ENCODE measurements around the gene GRIN2D.

The GRIN2D gene

DNA sequence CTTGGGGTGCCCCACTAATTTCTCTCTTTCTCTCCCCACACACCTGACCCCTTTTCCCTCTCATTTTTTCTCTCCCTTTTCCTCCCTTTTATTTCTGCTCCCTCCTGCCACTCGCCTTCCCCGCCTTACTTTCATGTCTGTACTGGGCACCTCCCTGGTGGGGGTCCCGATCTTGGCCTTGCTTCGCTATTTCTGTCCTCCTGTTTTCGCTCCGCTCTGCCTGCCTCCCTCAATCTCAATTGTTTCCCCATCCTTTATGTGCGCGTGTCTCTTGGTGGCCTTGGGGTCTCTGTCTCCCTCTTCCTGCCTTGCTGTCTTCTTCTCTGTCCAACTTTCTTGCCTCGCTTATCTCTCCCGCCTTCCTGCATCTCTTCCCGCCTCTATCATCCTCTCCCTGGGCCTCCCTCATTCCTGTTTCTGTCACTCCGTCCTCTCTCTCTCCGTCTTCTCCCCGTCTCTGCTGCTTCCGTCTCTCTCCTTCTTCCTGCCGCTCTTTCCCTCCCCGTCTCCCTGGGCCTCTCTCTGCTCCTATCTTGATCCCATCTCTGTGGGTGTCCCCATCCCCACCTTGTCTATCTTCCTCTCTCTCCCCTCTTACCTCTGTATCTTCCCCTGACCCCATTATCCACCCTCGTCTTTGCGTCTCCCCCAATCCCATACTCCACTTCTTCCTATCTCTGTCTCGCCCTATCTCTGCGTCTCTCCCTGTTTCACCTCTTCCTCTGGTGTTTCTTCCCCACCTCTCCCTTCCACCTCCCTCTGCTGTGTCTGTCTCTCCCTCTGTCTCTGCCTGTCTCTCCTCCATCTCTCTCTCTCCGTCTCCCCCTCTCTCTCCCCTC, 4.0 kb downstream of the GRIN2D start:
- no peak for DNase-seq (ENCODE audit: low read depth in 2 of 2)

DNA sequence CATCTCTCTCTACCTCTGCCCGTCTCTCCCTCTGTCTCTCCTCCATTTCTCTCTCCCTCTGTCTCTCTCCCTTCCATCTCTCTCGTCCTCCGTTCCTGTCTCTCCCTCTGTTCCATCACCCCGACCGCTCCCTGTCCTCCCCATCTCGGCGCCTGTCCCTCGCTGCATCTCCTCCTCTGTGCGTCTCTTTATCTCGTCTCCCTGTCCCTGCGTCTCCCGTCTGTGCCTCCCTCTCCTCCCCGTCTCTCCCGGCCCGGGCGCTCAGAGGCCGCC, 4.6 kb downstream of the GRIN2D start:
- DNase-seq (ENCODE audit: low read depth in 2 of 2): no peak

DNA sequence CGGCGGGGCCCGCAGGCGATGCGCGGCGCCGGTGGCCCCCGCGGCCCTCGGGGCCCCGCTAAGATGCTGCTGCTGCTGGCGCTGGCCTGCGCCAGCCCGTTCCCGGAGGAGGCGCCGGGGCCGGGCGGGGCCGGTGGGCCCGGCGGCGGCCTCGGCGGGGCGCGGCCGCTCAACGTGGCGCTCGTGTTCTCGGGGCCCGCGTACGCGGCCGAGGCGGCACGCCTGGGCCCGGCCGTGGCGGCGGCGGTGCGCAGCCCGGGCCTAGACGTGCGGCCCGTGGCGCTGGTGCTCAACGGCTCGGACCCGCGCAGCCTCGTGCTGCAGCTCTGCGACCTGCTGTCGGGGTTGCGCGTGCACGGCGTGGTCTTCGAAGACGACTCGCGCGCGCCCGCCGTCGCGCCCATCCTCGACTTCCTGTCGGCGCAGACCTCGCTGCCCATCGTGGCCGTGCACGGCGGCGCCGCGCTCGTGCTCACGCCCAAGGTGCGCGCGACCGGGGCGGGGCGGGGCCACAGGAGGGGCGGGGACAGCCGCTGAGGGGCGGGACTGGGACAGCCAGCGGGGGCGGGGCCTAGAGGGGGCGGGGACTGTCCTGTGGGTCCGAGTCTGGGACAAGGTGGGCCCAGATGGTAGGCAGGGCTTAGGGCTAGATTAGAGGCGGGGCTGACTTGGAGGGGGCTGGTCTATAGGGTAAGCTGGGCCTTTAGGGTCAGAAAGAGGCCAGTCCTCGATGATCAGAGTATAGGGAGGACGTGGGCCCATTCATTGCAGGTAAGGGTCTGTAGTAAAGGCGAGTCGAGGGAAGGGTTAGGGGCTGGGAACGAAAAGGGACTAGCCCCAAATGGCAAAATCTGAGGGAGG, 5.1 kb downstream of the GRIN2D start:
- peak; percentile 63 to 76 for DNase-seq (ENCODE audit: low read depth in 2 of 2)

DNA sequence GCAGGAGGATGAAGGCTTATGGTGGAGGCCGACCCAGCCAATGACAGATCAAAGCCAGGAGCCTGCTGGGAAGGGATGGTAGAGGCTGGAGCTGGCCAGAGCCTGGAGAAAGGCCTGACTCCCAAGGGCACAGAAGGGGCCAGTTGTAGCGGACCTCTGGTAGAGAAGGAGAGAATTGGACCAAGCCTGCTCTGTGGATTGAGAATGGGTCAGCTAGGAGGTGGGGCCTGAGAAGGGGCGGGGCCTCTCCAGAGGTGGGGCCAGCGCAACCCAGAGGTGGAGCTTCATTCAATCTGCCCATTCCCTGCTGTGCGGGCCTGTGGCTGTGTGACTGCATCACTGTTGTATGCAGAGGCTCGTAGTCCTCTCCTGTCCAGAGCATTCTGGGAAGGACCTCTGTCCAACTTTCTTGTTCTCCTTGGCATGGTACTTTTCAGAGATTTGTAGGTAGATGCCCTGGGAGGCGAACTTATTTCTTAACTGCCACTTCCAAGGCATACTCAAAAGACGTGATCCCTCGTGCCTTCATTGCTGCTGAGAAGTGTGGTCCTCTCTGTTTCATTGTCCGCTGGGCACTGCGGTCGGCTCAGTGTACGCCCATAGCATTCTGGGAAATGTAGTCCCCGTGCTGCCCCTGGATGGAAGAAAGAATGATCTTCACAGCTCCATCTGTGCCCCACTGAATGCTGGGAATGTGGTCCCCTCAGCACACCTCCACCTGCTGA, 6.7 kb downstream of the GRIN2D start:
- no peak for DNase-seq (ENCODE audit: low read depth in 2 of 2)

DNA sequence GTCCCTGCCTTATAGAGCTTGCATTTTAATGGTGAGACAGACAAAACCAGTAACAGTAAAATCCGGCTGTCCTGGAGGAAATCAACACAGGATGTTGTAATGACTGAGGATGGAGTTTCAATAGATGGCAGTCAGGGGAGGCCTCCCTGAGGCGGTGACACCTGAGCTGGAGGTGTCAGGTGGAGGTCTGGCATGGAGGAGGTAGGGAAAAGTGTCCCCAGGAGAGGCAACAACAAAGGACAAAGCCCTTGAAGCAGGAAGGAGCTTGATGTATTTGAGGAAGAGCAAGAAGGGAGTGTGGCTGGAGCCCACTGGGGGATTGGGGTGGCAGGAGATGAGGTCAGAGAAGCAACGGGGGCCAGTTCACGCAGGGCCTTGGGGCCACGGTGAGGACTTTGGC, 7.8 kb downstream of the GRIN2D start:
- DNase-seq (ENCODE audit: low read depth in 2 of 2): no peak

DNA sequence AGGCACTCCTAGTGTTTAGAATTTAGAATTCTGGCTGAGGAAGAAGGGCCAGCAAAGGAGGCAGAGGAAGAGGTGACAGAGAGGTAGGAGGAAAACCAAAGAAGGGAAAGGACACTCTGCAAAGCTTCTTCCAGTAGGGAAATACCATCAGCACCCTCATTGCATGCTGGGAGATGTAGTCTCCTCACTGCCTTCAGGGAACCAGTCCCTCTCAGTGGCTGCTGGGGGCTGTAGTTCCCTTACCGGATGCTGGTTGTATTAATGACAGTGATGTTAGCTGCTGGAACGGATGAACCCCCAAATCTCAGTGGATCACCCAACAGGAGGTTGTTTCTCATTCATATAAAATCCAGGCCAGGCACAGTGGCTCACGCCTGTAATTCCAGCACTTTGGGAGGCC, 10.1 kb downstream of the GRIN2D start:
- DNase-seq (ENCODE audit: low read depth in 2 of 2): no peak

DNA sequence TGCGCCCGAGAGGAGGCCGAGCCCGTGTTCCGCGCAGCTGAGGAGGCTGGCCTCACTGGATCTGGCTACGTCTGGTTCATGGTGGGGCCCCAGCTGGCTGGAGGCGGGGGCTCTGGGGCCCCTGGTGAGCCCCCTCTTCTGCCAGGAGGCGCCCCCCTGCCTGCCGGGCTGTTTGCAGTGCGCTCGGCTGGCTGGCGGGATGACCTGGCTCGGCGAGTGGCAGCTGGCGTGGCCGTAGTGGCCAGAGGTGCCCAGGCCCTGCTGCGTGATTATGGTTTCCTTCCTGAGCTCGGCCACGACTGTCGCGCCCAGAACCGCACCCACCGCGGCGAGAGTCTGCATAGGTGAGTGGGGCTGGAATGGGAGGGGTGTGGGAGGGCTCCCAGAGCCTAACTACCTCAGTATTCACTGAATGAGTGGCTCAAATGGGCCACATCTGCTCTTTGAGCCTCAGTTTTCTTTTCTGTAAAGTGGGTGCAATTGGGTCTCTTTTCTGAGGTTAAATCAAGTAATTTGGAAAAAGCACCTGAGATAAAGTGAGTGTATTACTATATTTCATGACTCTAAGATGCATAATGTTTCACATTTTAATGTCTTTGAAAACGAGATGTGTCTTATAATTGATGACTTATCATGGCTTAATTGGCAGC, 11.7 kb downstream of the GRIN2D start:
- DNase-seq (ENCODE audit: low read depth in 2 of 2): no peak

DNA sequence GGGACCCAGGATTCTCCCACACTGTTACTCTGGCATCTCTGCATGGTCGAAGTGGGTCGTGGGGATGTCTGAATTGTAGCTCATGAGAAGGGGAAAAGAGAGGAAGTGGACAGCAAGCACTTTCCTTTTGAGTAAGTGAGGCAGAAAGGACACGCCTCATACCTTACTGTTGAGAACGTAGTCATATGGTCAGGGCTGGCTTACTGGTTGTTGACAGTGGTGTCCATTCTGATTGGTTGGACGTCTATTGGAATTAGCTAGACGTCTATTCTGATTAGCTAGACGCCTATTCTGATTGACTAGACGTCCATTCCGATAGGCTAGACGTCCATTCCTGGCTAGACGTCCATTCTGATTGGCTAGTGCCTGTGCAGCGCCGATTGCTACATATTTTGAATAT, 12.4 kb downstream of the GRIN2D start:
- no peak for DNase-seq (ENCODE audit: low read depth in 2 of 2)

DNA sequence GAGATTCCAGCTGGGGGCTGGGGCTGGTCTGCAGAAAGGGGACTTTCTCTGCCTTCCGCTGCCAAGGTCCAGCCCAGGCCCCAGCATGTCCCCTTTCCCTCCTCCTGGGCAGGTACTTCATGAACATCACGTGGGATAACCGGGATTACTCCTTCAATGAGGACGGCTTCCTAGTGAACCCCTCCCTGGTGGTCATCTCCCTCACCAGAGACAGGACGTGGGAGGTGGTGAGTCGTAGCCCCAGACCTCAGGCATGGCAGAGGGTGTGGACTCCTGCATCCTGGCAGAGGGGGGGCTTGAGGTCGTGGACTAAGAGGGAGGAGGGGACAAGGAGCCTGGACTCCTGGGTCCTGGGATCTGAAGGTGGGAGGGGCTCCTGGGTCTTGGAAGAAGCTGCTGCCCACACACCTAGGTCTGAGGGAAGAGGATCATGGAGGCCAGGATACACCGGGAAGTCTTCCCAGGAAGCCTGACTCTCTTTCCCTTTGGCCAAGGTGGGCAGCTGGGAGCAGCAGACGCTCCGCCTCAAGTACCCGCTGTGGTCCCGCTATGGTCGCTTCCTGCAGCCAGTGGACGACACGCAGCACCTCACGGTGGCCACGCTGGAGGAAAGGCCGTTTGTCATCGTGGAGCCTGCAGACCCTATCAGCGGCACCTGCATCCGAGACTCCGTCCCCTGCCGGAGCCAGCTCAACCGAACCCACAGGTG, 20.6 kb downstream of the GRIN2D start:
- no peak for DNase-seq (ENCODE audit: low read depth in 2 of 2)

DNA sequence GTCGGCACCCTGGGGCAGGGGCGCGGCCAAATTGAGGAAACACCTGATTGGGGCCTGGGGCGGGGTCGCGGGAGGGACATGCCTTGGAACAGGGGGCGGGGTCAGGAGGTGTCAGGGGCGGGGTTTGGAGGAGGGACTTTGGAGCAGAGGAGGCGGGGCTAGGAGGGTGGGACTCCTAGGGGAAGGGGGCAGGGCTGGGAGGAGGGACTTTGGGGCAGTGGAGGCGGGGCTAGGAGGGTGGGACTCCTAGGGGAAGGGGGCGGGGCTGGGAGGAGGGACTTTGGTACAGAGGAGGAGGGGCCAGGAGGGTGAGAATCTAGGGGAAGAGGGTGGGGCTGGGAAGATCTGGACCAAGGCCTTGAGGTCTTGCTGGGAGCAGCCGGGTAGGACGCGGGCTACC, 21.9 kb downstream of the GRIN2D start:
- DNase-seq (ENCODE audit: low read depth in 2 of 2): peak; percentile 51 to 76

DNA sequence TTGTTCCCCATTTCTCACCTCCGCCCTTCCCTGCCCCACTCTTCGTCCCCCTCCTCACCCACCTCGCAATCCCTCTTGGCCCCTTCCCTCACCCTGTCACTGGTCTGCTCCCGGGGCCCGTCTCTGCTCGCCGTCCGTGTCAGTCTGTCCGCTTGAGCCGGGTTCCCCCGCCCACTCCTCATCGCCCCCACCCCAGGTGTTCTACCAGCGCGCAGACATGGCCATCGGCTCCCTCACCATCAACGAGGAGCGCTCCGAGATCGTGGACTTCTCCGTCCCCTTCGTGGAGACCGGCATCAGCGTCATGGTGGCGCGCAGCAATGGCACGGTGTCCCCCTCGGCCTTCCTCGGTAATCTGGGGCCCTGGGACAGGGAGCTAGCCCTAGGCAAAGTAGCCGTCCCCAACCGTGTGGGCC, 22.3 kb downstream of the GRIN2D start:
- DNase-seq (ENCODE audit: low read depth in 2 of 2): no peak

DNA sequence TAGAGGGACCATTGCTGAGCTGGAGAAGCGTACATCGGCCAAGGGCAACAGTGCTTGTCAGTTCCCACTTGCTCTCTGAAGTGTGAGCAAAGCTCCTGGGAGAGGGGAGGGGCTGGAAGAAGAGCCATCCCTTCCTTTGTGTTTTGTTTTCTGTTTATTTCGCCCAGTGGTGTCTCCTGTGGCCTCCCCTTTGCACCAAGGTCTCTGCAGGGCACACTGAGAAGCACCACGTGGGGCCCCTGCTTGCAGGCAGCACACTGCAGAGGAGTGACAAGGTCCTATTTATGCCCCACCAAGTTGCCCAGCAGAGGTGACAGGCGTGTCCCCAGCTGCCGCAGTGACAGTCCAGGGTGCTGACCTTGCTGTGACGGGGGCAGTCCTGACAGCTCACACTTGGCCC, 24.0 kb downstream of the GRIN2D start:
- no peak for DNase-seq (ENCODE audit: low read depth in 2 of 2)

DNA sequence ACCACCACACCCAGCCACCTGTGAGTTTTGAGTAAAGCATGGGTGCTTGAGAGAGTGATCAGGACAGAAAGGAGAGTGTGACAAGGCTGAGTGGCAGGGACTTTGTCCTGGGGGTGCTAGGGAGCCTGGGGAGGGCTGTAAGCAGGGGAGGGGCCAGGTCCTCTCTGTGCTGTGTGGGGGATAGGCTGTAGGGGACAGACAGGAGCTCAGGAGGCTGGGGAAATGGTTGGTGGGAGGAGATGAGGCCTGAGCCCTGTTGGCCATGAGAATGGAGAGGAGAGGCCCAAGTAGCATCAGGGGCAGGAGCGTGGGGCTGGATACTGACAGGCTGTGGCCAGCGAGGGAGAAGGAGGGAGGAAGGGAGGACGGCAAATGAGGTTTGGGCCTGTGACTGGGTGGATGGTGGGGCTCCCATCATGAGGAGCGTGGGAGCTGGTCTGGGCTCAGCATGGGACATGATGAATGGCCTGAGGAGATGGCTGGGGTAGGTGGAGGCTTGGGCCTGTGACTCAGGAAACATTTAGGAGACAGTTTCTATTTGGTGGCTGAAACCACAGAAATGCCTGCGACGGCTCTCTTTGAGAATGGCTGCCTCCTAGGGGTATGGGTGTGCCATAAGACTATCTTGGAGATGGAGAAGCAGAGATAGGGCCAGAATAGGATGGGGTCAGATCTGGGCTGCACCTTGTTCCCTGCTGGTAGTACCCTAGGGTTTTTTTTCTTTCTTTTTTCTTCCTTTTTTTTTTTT, 25.0 kb downstream of the GRIN2D start:
- no peak for DNase-seq (ENCODE audit: low read depth in 2 of 2)

DNA sequence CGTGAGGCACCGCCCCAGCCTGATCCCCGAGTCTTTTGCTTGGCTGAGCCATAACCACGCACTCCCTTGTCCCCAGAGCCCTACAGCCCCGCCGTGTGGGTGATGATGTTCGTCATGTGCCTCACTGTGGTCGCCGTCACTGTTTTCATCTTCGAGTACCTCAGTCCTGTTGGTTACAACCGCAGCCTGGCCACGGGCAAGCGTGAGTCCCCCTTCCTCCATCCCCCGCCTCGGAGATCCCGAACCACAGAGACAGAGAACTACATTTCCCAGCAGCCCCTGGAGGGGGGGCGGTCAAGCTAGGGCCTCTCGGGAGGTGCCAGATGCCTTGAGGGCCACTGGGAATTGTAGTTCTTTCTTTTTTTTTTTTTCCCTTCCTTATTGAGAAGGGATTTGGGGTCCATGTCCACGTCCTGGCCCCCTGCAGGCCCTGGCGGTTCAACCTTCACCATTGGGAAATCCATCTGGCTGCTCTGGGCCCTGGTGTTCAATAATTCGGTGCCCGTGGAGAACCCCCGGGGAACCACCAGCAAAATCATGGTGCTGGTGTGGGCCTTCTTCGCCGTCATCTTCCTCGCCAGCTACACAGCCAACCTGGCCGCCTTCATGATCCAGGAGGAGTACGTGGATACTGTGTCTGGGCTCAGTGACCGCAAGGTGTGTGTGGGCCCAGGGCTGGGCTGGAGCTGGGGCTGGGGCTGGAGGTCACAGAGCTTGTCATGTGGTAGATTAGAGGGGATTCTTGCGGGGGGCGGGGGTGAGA, 25.9 kb downstream of the GRIN2D start:
- DNase-seq (ENCODE audit: low read depth in 2 of 2): peak; percentile 44 to 66

DNA sequence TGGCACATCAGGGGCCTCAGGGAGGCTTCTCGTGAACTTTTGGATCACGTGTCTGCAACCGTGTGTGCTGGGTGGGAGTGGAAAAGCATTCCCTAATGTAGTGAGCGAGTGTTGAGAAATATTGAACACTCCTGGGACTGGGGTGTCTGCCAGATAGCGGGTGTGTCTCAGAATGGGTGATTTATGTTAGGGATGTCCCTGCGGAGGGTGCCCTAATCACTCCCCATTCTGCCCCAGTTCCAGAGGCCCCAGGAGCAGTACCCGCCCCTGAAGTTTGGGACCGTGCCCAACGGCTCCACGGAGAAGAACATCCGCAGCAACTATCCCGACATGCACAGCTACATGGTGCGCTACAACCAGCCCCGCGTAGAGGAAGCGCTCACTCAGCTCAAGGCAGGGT, 28.1 kb downstream of the GRIN2D start:
- no peak for DNase-seq (ENCODE audit: low read depth in 2 of 2)

DNA sequence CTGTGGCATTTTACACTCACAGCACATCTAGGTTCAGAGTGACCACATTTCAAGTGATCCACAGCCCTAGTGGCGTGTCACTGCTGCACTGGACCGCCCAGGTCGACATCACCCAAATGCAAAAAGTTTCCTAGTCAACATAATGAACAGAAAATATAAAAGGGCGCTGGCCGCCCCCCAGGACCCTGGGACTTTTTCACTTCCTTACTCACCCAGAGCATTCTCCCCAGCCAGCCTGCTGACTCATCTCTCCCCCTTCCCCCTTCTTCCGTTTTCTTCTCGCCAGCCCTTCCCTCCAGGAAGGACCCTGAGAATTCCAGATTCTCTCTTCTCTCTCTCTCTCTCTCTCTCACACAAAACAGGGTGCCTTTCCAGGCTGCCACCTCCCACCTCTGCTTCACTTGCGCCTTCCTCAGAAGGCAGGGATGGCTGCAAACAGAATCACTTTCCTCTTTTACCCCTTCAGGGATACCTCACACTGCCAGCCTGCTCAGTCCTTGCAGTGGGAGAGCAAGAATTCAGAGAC, 31.3 kb downstream of the GRIN2D start:
- DNase-seq (ENCODE audit: low read depth in 2 of 2): no peak

DNA sequence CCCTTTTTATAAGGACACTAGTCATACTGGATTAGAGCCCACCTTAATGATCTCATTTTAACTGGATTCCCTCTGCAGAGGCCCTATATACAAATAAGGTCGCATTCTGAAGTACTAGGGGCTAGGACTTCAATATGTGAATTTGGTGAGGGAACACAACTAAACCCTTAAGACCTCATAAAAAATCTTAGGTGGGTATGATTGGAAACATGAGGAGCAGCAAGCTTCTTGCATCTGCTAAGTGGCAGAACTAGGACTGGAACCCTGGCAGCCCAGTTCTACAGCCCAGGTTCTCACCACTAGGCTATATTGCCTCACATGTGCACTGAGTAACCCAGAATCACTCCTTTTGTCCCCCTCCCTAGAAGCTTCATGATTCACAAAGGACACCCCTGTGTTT, 35.2 kb downstream of the GRIN2D start:
- no peak for DNase-seq (ENCODE audit: low read depth in 2 of 2)

DNA sequence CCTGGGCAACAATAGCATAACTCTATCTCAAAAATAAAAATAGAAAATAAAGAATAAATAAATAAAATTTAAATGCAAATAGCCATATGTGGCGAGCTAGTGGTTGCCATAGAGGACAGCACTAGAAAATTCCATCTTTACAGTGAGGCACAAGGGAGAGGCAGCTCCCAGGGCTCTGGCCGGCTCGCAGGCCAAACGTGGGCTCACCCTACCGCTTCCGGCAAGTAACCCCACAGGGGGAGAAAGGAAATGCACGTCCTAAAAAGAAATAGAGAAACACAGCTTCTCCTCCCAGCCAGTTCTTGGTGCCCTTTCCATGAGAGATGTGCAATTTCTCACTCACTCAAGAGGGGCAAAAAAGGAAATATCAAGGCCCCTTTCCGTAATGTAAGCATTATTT, 39.9 kb downstream of the GRIN2D start:
- DNase-seq (ENCODE audit: low read depth in 2 of 2): no peak

DNA sequence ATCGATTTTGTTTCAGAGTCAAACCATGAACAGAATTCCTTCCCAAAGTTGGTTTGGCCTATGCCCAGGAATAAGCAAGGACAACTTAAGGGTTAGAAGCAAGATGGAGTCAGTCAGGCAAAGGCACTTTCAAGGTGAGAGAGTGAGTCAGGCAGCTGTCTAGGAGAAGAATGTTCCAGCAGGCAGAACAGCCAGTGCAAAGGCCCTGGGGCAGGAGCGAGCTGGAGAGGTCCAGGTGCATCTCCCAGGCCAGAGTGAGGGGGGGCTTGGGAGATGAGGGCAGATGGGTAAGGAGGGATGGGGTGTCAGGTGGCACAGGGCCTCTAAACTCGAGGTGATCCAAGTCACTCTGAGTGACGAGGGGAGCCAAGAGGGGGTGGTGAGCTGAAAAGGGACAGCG, 43.1 kb downstream of the GRIN2D start:
- no peak for DNase-seq (ENCODE audit: low read depth in 2 of 2)
